ENCODE data around the gene TAP1.
A peak's percentile ranks its signal among the peaks of the same experiment; 100 is the strongest.

DNA sequence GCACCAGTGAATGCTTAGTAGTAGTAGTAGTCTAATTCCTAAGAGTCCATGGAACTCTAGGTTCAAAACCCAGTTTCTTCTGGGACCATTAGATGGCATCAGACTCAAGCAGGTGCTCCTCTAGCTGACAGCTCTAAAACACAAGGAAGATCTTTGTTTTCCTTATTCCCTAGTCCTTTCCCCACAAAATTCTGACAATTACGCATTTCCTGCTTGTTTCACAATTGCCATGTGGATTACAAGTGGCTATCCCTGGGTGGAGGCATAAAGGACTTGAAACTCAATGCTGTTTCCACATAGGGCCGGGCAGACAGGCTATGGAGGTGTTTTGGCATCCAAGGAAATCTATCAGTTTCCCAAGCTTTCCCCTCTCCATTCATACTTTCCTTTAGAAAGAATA is 27.5 kb downstream of the TAP1 start:
- TF ChIP-seq, protein P1, sequence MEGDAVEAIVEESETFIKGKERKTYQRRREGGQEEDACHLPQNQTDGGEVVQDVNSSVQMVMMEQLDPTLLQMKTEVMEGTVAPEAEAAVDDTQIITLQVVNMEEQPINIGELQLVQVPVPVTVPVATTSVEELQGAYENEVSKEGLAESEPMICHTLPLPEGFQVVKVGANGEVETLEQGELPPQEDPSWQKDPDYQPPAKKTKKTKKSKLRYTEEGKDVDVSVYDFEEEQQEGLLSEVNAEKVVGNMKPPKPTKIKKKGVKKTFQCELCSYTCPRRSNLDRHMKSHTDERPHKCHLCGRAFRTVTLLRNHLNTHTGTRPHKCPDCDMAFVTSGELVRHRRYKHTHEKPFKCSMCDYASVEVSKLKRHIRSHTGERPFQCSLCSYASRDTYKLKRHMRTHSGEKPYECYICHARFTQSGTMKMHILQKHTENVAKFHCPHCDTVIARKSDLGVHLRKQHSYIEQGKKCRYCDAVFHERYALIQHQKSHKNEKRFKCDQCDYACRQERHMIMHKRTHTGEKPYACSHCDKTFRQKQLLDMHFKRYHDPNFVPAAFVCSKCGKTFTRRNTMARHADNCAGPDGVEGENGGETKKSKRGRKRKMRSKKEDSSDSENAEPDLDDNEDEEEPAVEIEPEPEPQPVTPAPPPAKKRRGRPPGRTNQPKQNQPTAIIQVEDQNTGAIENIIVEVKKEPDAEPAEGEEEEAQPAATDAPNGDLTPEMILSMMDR (IDR thresholded peaks at IDR 0.05; ENCODE audit: low read depth, low read length, poor library complexity, severe bottlenecking) = peak; percentile 20
- no peak for TF ChIP-seq EZH2phosphoT487 (IDR thresholded peaks at IDR 0.05; ENCODE audit: borderline replicate concordance, low read length)
